Measurements from ENCODE around the gene INCA1. TPM values are rescaled to one million over a fixed set of nuclear protein-coding genes. Genes with fewer than 3 reads are reported as not detected.

The INCA1 gene
- total and polyA plus RNA-seq, 2 of the 13 experiments (the other 11 are each of a cell fraction or from before 2014, with no cell fraction given), result 0.93 to 2.6 TPM

DNA sequence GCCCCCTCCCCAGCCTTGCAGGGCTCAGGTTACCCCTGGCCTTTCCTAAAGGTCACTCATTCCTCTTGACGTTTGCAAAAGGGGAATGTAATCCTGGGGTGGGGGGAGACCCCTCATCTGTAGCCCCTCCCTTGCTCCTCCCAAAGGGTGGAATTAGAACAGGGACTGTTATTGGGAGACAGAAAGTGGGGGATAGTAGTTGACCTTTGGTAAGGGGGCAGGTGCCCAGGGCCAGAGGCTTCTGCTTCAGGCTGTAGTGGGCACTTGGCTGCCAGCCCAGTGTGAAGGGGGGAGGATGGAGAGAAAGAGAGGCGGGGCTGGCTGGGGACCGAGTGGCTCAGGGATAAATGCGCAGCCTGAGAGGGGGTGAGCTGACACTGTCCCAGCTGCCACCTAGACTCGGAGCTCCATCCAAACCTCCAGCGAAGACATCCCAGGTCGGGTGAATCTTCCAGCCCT lies 46.5 kb downstream of the INCA1 start, which contains the start of gene ENO3 (continued):
- TF ChIP-seq, protein P1, sequence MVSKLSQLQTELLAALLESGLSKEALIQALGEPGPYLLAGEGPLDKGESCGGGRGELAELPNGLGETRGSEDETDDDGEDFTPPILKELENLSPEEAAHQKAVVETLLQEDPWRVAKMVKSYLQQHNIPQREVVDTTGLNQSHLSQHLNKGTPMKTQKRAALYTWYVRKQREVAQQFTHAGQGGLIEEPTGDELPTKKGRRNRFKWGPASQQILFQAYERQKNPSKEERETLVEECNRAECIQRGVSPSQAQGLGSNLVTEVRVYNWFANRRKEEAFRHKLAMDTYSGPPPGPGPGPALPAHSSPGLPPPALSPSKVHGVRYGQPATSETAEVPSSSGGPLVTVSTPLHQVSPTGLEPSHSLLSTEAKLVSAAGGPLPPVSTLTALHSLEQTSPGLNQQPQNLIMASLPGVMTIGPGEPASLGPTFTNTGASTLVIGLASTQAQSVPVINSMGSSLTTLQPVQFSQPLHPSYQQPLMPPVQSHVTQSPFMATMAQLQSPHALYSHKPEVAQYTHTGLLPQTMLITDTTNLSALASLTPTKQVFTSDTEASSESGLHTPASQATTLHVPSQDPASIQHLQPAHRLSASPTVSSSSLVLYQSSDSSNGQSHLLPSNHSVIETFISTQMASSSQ (IDR thresholded peaks at IDR 0.05; ENCODE audit: low read depth), result no peak
- TF ChIP-seq, protein P1 (CRISPR knock-in tag; IDR thresholded peaks at IDR 0.05; ENCODE audit: borderline replicate concordance), result peak; percentile 49; the same call in 1 of the 2 replicates
- no peak for TF ChIP-seq LCORL (IDR thresholded peaks at IDR 0.05)
- TF ChIP-seq LCORL (CRISPR knock-in tag; IDR thresholded peaks at IDR 0.05), result no peak; the same call in 1 of the 2 replicates
- 0 out of 2 replicates have a peak, but pooled peaks have one; percentile 54 for TF ChIP-seq DR1 (CRISPR knock-in tag; IDR thresholded peaks at IDR 0.05)
- no peak for TF ChIP-seq REXO4 (CRISPR knock-in tag; IDR thresholded peaks at IDR 0.05; ENCODE audit: borderline replicate concordance)
- TF ChIP-seq POLR2A (IDR thresholded peaks at IDR 0.05; ENCODE audit: insufficient read depth in 1 of 2, low read depth in 2 of 2, low read length in 2 of 2), result peak in 1 of 2 experiments; percentile 75; a peak in 1 of 4 replicates
- TF ChIP-seq, protein P2, sequence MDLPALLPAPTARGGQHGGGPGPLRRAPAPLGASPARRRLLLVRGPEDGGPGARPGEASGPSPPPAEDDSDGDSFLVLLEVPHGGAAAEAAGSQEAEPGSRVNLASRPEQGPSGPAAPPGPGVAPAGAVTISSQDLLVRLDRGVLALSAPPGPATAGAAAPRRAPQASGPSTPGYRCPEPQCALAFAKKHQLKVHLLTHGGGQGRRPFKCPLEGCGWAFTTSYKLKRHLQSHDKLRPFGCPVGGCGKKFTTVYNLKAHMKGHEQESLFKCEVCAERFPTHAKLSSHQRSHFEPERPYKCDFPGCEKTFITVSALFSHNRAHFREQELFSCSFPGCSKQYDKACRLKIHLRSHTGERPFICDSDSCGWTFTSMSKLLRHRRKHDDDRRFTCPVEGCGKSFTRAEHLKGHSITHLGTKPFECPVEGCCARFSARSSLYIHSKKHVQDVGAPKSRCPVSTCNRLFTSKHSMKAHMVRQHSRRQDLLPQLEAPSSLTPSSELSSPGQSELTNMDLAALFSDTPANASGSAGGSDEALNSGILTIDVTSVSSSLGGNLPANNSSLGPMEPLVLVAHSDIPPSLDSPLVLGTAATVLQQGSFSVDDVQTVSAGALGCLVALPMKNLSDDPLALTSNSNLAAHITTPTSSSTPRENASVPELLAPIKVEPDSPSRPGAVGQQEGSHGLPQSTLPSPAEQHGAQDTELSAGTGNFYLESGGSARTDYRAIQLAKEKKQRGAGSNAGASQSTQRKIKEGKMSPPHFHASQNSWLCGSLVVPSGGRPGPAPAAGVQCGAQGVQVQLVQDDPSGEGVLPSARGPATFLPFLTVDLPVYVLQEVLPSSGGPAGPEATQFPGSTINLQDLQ (CRISPR knock-in tag; IDR thresholded peaks at IDR 0.05), result no peak
- no peak for TF ChIP-seq ZNF138 (CRISPR knock-in tag; IDR thresholded peaks at IDR 0.05; ENCODE audit: low read depth)
- peak; percentile 56; the same call in 1 of the 2 replicates for TF ChIP-seq KDM3A (CRISPR knock-in tag; IDR thresholded peaks at IDR 0.05; ENCODE audit: low read depth)
- TF ChIP-seq SIX4 (CRISPR knock-in tag; IDR thresholded peaks at IDR 0.05), result peak; percentile 92
- TF ChIP-seq, protein P3, sequence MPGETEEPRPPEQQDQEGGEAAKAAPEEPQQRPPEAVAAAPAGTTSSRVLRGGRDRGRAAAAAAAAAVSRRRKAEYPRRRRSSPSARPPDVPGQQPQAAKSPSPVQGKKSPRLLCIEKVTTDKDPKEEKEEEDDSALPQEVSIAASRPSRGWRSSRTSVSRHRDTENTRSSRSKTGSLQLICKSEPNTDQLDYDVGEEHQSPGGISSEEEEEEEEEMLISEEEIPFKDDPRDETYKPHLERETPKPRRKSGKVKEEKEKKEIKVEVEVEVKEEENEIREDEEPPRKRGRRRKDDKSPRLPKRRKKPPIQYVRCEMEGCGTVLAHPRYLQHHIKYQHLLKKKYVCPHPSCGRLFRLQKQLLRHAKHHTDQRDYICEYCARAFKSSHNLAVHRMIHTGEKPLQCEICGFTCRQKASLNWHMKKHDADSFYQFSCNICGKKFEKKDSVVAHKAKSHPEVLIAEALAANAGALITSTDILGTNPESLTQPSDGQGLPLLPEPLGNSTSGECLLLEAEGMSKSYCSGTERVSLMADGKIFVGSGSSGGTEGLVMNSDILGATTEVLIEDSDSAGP (CRISPR knock-in tag; IDR thresholded peaks at IDR 0.05; ENCODE audit: borderline replicate concordance), result peak; percentile 55; the same call in 1 of the 2 replicates
- peak; percentile 64 for TF ChIP-seq MTA1 (CRISPR knock-in tag; IDR thresholded peaks at IDR 0.05; ENCODE audit: borderline replicate concordance)
- TF ChIP-seq GATA4 (IDR thresholded peaks at IDR 0.05; ENCODE audit: borderline replicate concordance, low read depth), result 0 out of 2 replicates have a peak, but pooled peaks have one; percentile 30
- no peak for TF ChIP-seq ZNF777 (CRISPR knock-in tag; IDR thresholded peaks at IDR 0.05)

Data from HepG2 (cell line).